Liver (tissue), 9 donors: ENCODE data around the gene OR5AU1. TPM values are rescaled to one million over a fixed set of nuclear protein-coding genes. Genes with fewer than 3 reads are reported as not detected.

Experiments used
- DNase-seq: peaks from one replicate; pipeline ENCODE4 v3.0.0-alpha.2; 2017; ENCODE audit warnings: low spot score
- H3K27ac ChIP-seq, 2 donors: one replicate each; pipeline ENCODE4 v1.7.0; 2013; ENCODE audit warnings: inconsistent platforms in 2 of 2, low read length in 2 of 2, control low read depth in 1 of 2, low read depth in 1 of 2, mild to moderate bottlenecking in 1 of 2
- H3K27me3 ChIP-seq, 4 donors: one replicate each; pipeline versions ENCODE4 v1.6.1 to v1.7.0; 2013; ENCODE audit warnings: low read length in 3 of 4, inconsistent platforms in 1 of 4, mild to moderate bottlenecking in 1 of 4, moderate library complexity in 1 of 4; ENCODE audit not compliant: control insufficient read depth in 4 of 4, insufficient read depth in 4 of 4
- H3K36me3 ChIP-seq, 4 donors: one replicate each; pipeline versions ENCODE4 v1.6.1 to v1.7.0; 2013; ENCODE audit warnings: low read length in 3 of 4, mild to moderate bottlenecking in 3 of 4, low read depth in 1 of 4, moderate library complexity in 1 of 4; ENCODE audit not compliant: control insufficient read depth in 4 of 4, insufficient read depth in 3 of 4
- H3K4me1 ChIP-seq, 4 donors: one replicate each; pipeline versions ENCODE4 v1.6.1 to v1.7.0; 2013; ENCODE audit warnings: low read length in 3 of 4, mild to moderate bottlenecking in 3 of 4, moderate library complexity in 1 of 4; ENCODE audit not compliant: control insufficient read depth in 4 of 4, insufficient read depth in 4 of 4
- H3K4me3 ChIP-seq, 3 donors: one replicate each; pipeline versions ENCODE4 v1.6.1 to v1.7.0; 2013; ENCODE audit warnings: low read length in 3 of 3, control low read depth in 1 of 3, low read depth in 1 of 3, mild to moderate bottlenecking in 1 of 3
- H3K9ac ChIP-seq, 2 donors: one replicate each; pipeline ENCODE4 v1.7.0; 2013; ENCODE audit warnings: low read length in 2 of 2, mild to moderate bottlenecking in 2 of 2, moderate library complexity in 2 of 2, control low read depth in 1 of 2, low read depth in 1 of 2
- H3K9me3 ChIP-seq, 4 donors: one replicate each; pipeline versions ENCODE4 v1.6.1 to v1.7.0; 2013; ENCODE audit warnings: low read length in 3 of 4; ENCODE audit not compliant: control insufficient read depth in 4 of 4
- EGR1 ChIP-seq, 2 donors: IDR thresholded peaks; 2 replicates each; pipeline ENCODE4 v1.6.1; 2016 to 2018; ENCODE audit warnings: antibody characterized with exemption in 2 of 2, low read depth in 2 of 2
- FOXA1 ChIP-seq: IDR thresholded peaks from 2 replicates; pipeline ENCODE4 v1.6.1; 2016; ENCODE audit warnings: antibody characterized with exemption
- FOXA2 ChIP-seq: IDR thresholded peaks from 2 replicates; pipeline ENCODE4 v1.6.1; 2016; ENCODE audit warnings: antibody characterized with exemption
- GABPA ChIP-seq, 2 donors: IDR thresholded peaks in 1 of 2; conservative IDR thresholded peaks in 1 of 2; 2 replicates each; pipeline ENCODE4 v1.6.1; 2016; ENCODE audit warnings: antibody characterized with exemption in 2 of 2, mild to moderate bottlenecking in 1 of 2, moderate library complexity in 1 of 2
- HNF4A ChIP-seq, 2 donors: conservative IDR thresholded peaks; 2 replicates each; pipeline ENCODE4 v1.6.1; 2016; ENCODE audit warnings: antibody characterized with exemption in 2 of 2, mild to moderate bottlenecking in 2 of 2
- HNF4G ChIP-seq: IDR thresholded peaks from 2 replicates; pipeline ENCODE4 v1.6.1; 2016; ENCODE audit warnings: antibody characterized with exemption
- JUND ChIP-seq, 2 donors: IDR thresholded peaks; 2 replicates each; pipeline ENCODE4 v1.6.1; 2016; ENCODE audit warnings: antibody characterized with exemption in 2 of 2
- NR2F2 ChIP-seq: IDR thresholded peaks from 2 replicates; pipeline ENCODE4 v1.6.1; 2016; ENCODE audit warnings: antibody characterized with exemption
- RAD21 ChIP-seq, 2 donors: IDR thresholded peaks; 2 replicates each; pipeline ENCODE4 v1.6.1; 2016; ENCODE audit warnings: antibody characterized with exemption in 2 of 2, mild to moderate bottlenecking in 2 of 2
- RXRA ChIP-seq, 2 donors: IDR thresholded peaks; 2 replicates each; pipeline ENCODE4 v1.6.1; 2017 to 2018; ENCODE audit warnings: antibody characterized with exemption in 2 of 2, mild to moderate bottlenecking in 1 of 2
- SP1 ChIP-seq: IDR thresholded peaks from 2 replicates; pipeline ENCODE4 v1.6.1; 2018; ENCODE audit warnings: antibody characterized with exemption, mild to moderate bottlenecking
- TAF1 ChIP-seq: conservative IDR thresholded peaks from 2 replicates; pipeline ENCODE4 v1.6.1; 2016; ENCODE audit warnings: antibody characterized with exemption, mild to moderate bottlenecking
- YY1 ChIP-seq: IDR thresholded peaks from 2 replicates; pipeline ENCODE4 v1.6.1; 2016; ENCODE audit warnings: antibody characterized with exemption, mild to moderate bottlenecking
- whole genome bisulfite sequencing: extraction: QIAGEN DNeasy Blood & Tissue Kit; methylation state at CpG from one replicate; pipeline ENCODE4 v1.1.7; 2013; 5-methylcytosine and 5-hydroxymethylcytosine counted together
- polyA plus RNA-seq, 2 donors: library from polyadenylated mRNA; stranded (reverse) in 1 of 2; unstranded in 1 of 2; fragments of 200-250 nt in 1 of 2; fragments of >200 nt in 1 of 2; fragmentation: Nextera tagmentation in 1 of 2; extraction: Ambion mirVana in 1 of 2; gene quantifications; one replicate each; pipeline versions ENCODE4 v1.2.1 to v1.2.3, GENCODE V29; 2013 to 2015
- total RNA-seq, 2 donors: library from RNA; depleted of rRNA; stranded (reverse); fragments of >200 nt; gene quantifications; one replicate each; pipeline ENCODE4 v1.2.3, GENCODE V29; 2014
- TF ChIP-seq, protein P1 (sequence below): IDR thresholded peaks from 2 replicates; pipeline ENCODE4 v1.6.1; 2016; ENCODE audit warnings: antibody characterized with exemption
- TF ChIP-seq, protein P2 (sequence below): IDR thresholded peaks from 2 replicates; pipeline ENCODE4 v1.6.1; 2016; ENCODE audit warnings: antibody characterized with exemption
- TF ChIP-seq, protein P3 (sequence below): IDR thresholded peaks from 2 replicates; pipeline ENCODE4 v1.6.1; 2016; ENCODE audit warnings: antibody characterized with exemption, mild to moderate bottlenecking
- TF ChIP-seq, protein P4 (sequence below): fragments of 150-350 bp; IDR thresholded peaks from 2 replicates; pipeline ENCODE4 v1.5.1; 2017; ENCODE audit warnings: improper control_type of control experiment, low read depth, low read length; ENCODE audit not compliant: missing input control
- TF ChIP-seq, protein P5 (sequence below): IDR thresholded peaks from 2 replicates; pipeline ENCODE4 v1.6.1; 2016; ENCODE audit warnings: antibody characterized with exemption
- donor health status: healthy.
- donor health status: healthy.
- donor health status: healthy.
- donor health status: healthy.
- donor health status: healthy.

The OR5AU1 gene
- total and polyA plus RNA-seq, 4 donors = not detected

DNA sequence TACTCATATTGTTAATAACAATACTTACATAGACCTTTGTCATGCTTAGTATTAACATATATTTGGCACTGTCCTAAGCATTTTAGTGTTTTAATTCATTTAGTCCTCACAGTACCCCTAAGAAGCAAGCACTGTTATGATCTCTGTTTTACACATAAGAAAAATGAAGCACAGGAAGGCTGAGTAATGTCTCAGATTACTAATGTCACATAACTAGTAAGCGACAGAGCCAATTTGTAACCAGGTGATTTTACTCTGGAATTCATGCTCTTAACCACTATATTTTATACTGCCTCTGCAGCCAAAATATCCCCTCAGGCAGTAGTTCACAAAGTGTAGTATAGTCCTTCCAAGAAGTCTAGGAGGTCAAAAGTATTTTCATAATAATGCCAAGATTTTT lies 34.7 kb downstream of the OR5AU1 start:
- no peak for TF ChIP-seq TAF1
- TF ChIP-seq GABPA (IDR thresholded peaks at IDR 0.05 in 1 of 2, conservative IDR thresholded peaks at IDR 0.05 in 1 of 2) = no peak
- TF ChIP-seq, protein P1, sequence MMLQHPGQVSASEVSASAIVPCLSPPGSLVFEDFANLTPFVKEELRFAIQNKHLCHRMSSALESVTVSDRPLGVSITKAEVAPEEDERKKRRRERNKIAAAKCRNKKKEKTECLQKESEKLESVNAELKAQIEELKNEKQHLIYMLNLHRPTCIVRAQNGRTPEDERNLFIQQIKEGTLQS = no peak
- TF ChIP-seq EGR1 (IDR thresholded peaks at IDR 0.05; ENCODE audit: low read depth in 2 of 2) = no peak
- no peak for TF ChIP-seq RXRA (IDR thresholded peaks at IDR 0.05)
- TF ChIP-seq FOXA1 = no peak
- TF ChIP-seq HNF4G = no peak
- TF ChIP-seq, protein P2, sequence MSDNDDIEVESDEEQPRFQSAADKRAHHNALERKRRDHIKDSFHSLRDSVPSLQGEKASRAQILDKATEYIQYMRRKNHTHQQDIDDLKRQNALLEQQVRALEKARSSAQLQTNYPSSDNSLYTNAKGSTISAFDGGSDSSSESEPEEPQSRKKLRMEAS = no peak
- TF ChIP-seq, protein P3, sequence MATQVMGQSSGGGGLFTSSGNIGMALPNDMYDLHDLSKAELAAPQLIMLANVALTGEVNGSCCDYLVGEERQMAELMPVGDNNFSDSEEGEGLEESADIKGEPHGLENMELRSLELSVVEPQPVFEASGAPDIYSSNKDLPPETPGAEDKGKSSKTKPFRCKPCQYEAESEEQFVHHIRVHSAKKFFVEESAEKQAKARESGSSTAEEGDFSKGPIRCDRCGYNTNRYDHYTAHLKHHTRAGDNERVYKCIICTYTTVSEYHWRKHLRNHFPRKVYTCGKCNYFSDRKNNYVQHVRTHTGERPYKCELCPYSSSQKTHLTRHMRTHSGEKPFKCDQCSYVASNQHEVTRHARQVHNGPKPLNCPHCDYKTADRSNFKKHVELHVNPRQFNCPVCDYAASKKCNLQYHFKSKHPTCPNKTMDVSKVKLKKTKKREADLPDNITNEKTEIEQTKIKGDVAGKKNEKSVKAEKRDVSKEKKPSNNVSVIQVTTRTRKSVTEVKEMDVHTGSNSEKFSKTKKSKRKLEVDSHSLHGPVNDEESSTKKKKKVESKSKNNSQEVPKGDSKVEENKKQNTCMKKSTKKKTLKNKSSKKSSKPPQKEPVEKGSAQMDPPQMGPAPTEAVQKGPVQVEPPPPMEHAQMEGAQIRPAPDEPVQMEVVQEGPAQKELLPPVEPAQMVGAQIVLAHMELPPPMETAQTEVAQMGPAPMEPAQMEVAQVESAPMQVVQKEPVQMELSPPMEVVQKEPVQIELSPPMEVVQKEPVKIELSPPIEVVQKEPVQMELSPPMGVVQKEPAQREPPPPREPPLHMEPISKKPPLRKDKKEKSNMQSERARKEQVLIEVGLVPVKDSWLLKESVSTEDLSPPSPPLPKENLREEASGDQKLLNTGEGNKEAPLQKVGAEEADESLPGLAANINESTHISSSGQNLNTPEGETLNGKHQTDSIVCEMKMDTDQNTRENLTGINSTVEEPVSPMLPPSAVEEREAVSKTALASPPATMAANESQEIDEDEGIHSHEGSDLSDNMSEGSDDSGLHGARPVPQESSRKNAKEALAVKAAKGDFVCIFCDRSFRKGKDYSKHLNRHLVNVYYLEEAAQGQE = no peak
- no peak for TF ChIP-seq RAD21 (IDR thresholded peaks at IDR 0.05)
- no peak for TF ChIP-seq SP1
- TF ChIP-seq NR2F2 = no peak
- no peak for TF ChIP-seq FOXA2
- TF ChIP-seq, protein P4, sequence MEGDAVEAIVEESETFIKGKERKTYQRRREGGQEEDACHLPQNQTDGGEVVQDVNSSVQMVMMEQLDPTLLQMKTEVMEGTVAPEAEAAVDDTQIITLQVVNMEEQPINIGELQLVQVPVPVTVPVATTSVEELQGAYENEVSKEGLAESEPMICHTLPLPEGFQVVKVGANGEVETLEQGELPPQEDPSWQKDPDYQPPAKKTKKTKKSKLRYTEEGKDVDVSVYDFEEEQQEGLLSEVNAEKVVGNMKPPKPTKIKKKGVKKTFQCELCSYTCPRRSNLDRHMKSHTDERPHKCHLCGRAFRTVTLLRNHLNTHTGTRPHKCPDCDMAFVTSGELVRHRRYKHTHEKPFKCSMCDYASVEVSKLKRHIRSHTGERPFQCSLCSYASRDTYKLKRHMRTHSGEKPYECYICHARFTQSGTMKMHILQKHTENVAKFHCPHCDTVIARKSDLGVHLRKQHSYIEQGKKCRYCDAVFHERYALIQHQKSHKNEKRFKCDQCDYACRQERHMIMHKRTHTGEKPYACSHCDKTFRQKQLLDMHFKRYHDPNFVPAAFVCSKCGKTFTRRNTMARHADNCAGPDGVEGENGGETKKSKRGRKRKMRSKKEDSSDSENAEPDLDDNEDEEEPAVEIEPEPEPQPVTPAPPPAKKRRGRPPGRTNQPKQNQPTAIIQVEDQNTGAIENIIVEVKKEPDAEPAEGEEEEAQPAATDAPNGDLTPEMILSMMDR = no peak
- no peaks in the 10 kb centered on the region for H3K27me3 ChIP-seq
- no peaks in the 10 kb centered on the region for H3K36me3 ChIP-seq
- H3K27ac ChIP-seq = no peak overlapping the region
- H3K9me3 ChIP-seq = peaks cover 0 to 6% (median 0%) of the 10 kb centered on the region in 4 donors
- 92% methylated on average over 1 of the region's 1 CpG for WGBS
- no peak overlapping the region for H3K9ac ChIP-seq
- no peak overlapping the region for H3K4me3 ChIP-seq
- H3K4me1 ChIP-seq = no peaks in the 10 kb centered on the region
- no peak for DNase-seq

DNA sequence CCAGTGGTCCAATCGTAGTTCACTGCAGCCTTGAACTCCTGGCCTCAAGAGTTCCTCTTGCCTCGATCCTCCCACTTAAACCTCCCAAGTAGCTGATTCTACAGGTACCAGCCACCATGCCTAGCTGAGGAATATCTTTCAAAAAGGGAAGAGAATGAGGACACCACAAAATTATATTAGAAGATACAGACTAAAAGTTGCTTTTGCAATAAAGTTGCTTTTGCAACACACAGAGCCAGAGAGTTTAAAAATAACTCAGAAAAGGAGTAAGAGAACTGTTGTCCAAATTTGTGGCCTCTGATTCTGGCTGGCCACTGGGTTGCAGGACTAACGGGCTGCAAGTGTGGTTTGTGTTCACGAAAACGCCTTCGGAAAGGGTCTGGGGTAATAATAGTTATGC lies 35.2 kb downstream of the OR5AU1 start:
- no peak for DNase-seq
- WGBS = 71% methylated on average over 6 of the region's 6 CpGs
- no peak for TF ChIP-seq GABPA (IDR thresholded peaks at IDR 0.05 in 1 of 2, conservative IDR thresholded peaks at IDR 0.05 in 1 of 2)
- TF ChIP-seq, protein P5, sequence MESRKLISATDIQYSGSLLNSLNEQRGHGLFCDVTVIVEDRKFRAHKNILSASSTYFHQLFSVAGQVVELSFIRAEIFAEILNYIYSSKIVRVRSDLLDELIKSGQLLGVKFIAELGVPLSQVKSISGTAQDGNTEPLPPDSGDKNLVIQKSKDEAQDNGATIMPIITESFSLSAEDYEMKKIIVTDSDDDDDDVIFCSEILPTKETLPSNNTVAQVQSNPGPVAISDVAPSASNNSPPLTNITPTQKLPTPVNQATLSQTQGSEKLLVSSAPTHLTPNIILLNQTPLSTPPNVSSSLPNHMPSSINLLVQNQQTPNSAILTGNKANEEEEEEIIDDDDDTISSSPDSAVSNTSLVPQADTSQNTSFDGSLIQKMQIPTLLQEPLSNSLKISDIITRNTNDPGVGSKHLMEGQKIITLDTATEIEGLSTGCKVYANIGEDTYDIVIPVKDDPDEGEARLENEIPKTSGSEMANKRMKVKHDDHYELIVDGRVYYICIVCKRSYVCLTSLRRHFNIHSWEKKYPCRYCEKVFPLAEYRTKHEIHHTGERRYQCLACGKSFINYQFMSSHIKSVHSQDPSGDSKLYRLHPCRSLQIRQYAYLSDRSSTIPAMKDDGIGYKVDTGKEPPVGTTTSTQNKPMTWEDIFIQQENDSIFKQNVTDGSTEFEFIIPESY = no peak
- TF ChIP-seq YY1 = no peak
- TF ChIP-seq, protein P1 = no peak
- TF ChIP-seq NR2F2 = no peak
- no peak for TF ChIP-seq HNF4A (conservative IDR thresholded peaks at IDR 0.05)
- no peak for TF ChIP-seq RAD21 (IDR thresholded peaks at IDR 0.05)
- no peak for TF ChIP-seq JUND (IDR thresholded peaks at IDR 0.05)
- TF ChIP-seq EGR1 (IDR thresholded peaks at IDR 0.05; ENCODE audit: low read depth in 2 of 2) = no peak
- no peak for TF ChIP-seq HNF4G
- TF ChIP-seq FOXA1 = no peak
- no peak for TF ChIP-seq FOXA2
- TF ChIP-seq, protein P4 = no peak
- TF ChIP-seq, protein P3 = no peak

More for the DNA sequence above, 35.2 kb downstream of the OR5AU1 start:
- no peaks in the 10 kb centered on the region for H3K27me3 ChIP-seq
- H3K36me3 ChIP-seq = no peaks in the 10 kb centered on the region
- H3K27ac ChIP-seq = no peak overlapping the region
- no peak overlapping the region for H3K4me3 ChIP-seq
- peaks cover 0 to 3% (median 0%) of the 10 kb centered on the region in 4 donors for H3K9me3 ChIP-seq
- no peak overlapping the region for H3K9ac ChIP-seq
- no peaks in the 10 kb centered on the region for H3K4me1 ChIP-seq
